KG1 (cell line): Measurements from ENCODE around the gene RAD51B.

Source experiments
- DNase-seq: peaks from one replicate; lab custom pipeline; 2025; lab: John Stamatoyannopoulos, UW

The RAD51B gene

DNA sequence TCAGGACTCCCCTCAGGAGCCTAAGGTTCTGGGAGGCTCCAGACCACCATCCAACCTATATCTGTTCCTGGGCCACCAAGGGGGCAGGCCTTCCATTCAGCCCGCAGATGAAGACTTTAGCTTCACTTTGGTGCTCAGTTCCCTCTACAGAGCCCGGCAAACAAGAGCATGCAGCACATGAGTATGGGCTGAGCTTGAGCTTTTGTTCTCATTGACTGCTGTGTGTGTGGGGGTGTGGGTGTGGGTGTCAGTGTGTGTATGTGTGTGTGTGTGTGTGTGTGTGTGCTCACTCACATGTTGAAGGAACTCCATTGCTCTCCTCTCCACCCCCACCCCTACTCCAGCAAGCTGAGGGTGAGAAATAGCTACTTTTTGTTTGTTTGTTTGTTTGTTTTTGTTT lies 754.1 kb downstream of the RAD51B start:
- DNase-seq: no peak

DNA sequence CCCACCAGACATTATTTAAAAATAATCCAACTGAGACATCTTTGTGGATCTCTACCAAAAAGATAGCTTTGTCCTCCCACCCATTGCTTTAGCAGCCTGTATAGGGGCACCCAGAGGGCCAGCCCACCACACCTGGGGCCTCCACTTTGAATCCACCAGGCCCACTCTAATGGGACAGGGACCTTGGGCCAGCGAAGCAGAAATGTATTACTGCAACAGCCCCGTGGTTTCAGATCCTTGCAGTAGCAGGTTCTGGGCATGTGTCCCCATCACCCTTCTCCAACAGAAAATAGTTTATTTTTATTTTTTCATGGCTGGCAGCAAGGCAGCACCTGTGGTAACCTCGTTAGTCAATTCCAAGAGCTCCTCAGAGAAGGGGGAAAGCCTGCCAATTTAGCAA lies 754.9 kb downstream of the RAD51B start:
- DNase-seq: no peak

DNA sequence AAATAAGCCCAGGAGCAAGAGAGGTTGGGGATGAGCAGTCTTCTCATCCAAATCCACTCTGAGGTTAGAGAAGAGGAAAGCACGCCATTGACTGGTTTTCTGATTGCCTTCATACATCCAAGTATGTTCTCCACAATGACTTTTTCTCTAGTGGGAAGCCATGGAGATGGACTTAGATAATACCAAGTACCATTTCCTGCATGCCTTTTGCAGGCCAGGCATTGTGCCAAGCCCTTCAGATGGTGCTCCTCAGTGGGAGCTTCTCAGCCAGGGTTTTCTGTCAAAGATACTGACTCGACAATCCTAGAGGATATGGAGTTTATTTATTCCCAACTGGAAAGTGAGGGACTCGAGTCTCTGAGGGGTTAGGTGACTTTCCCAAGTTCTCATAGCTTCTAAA lies 755.3 kb downstream of the RAD51B start:
- no peak for DNase-seq

DNA sequence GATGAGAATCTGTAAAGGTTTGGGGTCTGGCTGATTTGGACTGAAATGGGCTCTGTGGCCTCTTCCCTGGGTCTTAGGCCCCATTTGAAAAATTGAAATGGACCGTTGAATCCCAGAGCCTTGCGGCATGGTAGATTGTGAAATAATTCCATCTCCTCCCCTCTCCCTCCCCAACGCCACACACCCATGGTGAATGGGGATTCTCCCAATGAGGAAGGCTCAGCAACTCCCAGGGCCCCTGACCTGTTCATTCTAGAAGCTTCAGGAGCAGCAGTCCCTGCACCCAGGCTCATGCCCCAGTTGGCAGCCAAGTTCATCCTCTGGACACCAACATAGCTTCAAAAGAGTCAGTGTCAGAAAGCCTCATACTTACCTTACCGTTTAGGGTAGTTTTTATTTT lies 755.8 kb downstream of the RAD51B start:
- no peak for DNase-seq

DNA sequence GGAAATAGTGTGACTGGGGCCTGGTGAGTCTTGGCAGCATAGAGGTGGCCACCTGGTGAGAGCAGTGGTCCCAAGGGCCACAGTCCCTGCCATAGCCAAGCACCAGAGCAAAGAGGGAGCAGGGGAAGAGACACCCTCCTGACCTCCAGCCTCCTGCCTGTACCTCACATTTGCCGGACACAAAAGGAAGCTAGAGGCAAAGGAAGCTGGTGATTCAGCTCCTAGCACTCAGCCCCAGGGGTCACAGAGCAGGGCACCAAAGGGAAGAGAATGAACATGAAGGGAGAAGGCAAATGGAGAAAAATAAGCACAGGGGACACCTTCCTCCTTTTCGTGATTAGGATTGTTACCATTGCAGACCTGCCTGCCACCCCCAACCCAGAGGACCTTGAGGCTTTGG lies 756.5 kb downstream of the RAD51B start:
- no peak for DNase-seq

DNA sequence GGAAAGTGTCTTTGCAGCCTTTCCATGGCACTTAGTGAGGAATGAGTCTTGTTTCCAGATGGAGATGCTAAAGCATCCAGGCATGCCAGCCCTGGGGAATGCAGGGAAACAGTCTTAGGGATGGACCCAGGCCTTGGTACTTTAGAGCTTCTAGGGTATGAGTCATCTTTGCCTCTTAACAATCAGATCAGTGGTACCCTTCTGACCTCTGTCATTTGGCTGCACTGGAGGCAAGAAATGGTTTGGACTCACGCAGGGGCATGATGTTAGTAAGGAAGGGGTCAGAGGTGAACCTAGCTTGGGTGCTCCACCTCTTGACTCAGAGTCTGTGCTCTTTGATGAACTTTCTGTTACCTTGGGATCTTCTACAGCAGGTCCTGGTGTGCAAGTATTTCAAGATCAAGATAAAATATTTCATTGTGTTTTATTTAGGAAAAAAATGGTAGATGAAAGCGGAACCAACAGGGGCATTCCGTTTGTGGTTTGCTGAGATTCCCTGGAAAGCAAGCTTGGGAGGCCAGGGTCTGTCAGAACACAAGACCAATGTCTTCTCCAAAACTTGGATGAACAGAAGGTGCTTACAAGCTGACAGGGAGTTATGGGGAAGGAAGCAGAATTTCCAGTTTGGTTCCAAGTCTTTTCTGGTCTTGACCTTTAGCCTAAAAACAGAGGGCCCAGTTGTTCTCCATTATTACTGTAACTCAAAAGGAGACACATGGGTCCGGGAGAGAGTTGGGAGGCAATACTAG lies 757.1 kb downstream of the RAD51B start:
- no peak for DNase-seq

DNA sequence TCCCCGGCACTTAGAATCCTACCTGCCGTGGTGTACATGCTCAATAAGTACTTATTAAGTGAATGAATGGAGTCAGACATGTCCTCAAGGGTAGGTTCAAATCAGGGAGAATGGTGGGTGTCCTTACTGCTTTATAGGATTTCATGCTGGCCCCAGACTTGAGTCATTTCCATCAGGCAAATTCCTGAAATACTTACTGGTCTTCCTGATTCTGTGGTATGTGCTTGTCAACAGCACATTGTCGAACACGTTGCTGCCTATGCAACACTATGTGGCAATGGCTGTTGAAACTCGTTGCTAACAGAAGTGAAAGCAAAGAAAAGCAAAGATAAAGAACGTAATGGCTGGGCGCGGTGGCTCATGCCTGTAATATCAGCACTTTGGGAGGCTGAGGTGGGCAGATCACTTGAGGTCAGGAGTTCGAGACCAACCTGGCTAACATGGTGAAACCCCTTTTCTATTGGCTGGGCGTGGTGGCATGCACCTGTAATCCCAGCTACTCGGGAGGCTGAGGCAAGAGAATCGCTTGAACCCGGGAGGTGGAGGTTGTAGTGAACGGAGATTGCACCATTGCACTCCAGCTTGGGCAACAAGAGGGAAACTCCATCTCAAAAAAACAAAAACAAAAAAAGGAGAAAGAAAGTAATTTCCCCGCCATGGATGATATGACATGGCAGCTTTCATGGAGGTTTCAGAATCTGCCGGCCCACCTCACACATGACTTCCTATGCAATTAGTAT lies 758.4 kb downstream of the RAD51B start:
- DNase-seq: no peak

DNA sequence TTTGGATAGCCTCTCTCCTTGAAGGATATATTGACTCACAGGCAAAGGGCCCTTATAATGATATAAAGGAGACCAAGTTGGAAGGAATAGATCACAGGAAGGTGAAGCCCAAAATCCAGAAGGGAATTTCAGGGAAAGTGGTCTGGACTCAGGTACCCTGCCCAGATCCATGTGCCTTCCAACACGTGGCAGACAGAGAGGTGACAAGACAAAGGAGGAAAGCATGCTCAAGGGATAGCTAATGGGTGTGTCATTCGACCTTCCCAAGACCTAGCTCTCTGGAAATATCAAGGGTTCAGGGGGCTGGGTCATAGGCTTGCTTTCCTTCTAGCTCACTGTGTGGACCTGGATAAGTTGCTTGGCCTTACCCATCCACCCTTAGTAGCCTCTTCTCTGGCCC lies 759.0 kb downstream of the RAD51B start:
- no peak for DNase-seq

DNA sequence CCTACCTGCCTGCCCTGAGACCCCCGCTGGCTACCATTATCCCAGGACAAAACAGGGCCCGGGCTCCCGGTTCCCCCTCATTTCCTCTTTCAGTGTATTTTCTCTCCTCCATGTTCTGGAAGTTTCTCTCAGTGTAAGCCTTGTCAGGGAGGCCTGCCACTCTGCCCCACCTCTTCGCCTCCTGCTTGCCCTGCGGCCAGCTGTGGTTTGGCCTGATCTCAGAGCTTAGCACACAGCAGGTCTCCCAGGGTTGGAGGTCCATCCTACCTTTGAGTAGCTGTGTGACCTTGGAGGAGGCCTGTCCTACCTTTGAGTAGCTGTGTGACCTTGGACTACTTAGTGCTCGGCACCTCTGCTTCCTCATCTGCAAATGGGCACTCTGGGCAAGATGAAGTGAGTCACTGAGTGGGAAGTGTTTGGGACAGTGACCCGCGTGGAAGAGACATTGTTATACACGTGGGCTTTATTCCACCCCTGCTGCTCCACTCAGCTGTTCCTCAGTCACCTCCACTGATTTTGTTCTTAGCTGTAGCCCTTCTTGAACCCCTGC lies 760.6 kb downstream of the RAD51B start:
- DNase-seq: no peak

DNA sequence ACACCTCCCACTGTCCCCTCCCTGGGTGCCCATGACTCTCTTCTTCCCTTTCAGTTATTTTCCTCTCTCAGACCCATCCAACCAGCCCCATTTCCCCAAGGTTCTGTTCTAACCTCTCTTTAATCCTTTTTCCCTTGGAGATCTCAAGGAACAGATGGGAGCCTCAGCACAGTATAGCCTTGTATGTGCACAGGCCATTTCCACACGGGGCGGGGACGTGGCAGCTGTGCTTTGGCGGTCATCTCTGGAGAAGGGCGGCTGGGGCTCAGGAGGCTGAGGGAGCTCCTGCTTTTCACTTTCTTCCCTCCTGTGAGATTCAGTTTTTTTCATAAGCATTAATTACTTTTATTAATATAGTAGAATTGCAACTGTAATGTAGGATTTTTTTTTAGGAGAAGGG lies 761.1 kb downstream of the RAD51B start:
- no peak for DNase-seq

DNA sequence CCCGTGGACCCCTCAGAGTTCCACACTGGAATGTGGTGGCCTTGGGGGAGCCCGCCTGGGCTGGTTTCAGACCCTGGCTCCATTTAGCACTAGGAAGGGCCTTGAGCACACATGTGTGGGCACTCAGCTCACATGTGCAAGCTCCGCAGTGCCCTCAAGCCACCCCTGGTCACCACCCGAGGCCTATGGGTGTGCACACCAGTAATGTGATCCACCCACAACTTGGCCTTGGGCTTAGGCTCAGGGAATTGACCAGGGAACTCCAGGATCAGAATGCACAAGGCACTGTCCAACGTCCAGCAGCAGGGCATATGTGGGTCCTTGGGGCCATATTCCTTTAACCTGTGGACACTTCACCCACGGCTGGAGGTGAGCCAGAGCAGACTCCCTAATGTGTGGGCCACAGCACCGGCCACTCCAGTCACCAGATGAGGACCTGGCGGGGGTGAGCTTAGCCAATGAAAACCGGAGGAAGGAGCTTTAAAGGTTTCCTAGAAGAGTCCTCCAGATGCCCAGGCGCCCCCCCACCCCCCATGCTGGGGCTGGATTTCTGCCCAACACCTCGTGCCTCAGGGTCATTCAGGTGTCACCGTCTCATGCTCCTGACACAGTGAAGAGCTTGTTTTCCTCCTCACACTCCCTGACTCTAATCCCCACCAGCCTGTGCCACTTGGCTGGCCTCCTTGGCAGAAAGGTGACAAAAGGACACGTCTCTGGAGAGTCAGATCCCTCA lies 764.1 kb downstream of the RAD51B start:
- DNase-seq: no peak

DNA sequence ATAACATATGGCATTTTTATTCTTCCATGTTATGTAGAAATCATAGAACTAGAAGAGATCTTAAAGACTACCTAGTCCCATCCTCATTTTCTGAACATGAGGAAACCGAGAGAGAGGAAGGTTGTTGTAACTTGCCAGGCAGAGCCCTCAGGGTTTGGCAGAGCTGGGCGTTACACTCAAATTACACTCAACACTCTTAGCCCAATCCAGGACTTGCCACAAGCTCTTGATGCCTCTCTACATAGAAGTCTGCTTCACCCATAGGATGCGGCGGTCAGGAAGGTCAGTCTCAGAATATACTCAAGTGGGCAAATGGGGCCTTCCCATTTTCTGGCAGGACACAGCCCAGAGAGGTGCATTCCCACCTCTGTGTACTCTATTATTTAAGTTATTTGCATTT lies 765.2 kb downstream of the RAD51B start:
- DNase-seq: no peak

DNA sequence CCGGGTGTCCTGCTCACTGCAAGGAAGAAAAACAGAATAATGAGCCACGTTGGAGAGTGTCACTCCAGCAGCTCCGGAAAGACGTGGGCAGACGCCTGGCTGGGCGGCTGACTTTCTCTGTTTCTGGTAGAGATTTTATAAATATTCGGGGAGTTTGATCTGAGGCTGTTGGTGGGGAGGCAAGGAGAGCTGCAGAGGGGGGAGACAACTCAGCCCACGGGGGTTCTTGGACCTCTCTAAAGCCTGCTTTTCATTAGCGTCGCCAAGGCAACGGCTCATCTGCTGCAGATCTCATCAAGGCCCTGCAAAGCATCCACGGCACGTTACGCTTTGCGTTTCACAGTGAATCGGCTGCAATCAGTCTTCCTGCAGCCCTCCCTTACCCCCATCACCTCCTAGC lies 766.1 kb downstream of the RAD51B start:
- DNase-seq: no peak

DNA sequence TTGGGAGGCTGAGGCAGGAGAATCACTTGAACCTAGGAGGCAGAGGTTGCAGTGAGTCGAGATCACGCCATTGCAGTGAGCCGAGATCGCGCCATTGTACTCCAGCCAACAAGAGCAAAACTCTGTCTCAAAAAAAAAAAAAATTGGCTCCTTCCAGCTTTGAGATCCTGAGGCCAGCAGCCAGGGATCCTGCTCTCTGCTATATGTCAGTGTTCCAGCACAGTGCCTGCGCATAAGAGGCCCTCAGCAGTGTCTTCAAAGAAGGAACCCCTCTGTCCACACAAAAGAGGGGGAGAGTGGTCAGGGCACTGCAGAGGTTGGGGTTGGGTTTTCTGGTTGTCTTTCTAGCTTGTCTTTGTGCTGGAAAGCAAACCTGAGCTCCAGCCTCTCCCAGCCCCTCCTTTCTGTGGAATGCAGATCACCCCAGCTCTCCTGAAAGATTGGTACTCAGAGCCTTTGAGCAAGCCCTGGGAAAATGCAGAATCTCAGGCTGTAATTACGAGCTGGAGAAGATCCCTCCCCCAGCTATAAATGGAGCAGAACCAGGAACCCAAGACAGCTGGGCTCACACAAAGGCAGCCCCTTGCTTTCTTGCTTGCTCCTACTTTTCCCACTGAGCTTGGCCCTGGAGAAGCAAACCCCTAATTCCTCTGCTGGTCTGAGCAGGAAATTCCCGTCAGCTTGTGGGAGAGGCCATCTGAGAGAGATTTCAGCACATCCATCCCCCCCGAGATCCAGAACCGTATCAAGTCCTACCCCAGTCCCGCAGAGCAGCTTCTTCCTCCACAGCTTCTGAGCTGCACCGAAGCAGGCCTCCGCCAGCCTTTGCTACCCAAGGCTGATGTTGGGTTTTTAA lies 767.5 kb downstream of the RAD51B start:
- no peak for DNase-seq

DNA sequence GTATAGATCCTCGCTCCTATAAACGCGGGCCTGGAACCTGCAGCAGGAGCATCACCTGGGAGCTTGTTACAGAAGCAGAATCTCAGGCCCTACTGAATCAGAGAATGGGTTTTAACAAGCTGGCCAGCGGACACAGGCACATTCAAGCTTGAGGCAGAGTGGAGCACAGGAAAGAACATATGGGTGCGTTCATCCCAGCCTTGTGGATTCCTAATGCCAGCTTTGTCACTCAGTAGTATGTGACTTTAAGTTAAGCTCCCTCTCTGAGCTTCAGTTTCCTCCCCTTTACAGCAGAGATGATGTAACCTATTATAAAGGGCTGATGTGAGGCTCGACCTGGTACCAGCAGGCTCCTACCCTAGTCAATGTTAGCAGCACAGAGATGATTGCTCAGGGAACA lies 768.4 kb downstream of the RAD51B start:
- no peak for DNase-seq

DNA sequence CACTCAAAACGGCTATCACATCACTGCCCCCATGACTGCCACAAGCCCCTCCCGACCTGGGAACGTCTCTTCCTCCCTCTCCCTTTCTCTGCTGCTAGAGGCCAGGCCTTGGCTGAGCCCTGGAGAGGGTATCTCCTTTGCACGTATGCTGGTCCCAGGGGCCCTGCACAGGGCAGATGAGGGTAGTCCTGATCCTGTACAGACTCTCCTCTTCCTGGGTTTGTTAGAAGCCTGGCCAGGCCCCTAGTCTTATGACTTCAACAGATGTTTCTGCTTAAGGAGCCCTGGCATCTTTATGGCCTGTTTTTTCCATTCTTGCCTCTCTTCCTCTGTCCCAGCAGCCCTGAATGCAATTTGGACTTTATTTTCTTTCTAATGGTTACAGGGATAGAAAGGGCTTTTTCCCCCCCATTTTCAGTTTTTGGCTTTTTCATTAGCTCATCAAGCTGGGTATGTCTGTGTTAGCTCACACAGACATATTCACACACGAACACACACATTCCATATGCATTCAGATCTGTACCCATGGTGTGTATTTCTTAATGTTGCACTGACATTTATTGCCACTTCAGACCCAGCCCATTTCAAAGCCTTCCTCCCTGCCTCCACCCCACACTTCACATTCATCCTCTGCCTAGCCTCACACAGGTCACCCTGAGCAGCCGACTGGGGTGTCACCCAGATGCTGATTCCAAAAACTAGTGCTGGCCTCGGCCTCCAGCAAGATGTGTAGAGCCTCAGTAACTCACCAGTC lies 770.0 kb downstream of the RAD51B start:
- no peak for DNase-seq

DNA sequence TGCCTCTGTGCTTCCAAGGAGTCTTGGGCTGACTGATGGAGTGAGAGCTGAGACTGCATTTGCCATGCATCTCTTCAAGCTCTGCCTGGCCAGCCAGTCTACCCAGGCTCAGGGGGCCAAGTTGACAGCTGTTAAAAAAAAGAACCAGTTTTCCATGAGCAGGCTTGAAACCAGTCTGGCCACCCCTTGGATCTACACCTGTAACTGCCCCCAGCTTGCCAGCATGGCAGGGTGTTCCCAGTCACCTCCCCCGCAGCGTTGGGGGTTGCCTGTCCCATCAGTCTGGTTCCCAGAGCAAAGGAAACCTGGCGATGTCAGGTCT lies 770.6 kb downstream of the RAD51B start:
- no peak for DNase-seq

DNA sequence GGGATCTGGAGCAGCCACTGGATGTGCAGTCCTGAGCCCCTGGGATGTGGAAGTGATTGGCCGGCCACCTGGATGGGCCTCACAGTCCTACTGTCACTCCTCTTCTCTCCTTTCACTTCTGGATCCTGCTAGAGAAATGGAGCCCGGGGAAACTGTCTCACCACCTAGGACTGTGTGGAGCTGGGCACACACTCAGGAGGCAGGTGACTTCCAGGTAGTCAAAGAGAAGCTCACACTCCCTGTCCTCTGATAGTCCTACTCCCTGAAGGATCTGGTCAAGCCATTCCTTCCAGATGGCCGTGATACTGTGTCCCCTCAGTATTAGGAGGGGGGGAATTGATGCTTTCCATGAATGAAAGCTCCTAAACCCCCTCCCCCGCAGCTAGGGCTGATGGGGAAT lies 772.2 kb downstream of the RAD51B start:
- DNase-seq: no peak

DNA sequence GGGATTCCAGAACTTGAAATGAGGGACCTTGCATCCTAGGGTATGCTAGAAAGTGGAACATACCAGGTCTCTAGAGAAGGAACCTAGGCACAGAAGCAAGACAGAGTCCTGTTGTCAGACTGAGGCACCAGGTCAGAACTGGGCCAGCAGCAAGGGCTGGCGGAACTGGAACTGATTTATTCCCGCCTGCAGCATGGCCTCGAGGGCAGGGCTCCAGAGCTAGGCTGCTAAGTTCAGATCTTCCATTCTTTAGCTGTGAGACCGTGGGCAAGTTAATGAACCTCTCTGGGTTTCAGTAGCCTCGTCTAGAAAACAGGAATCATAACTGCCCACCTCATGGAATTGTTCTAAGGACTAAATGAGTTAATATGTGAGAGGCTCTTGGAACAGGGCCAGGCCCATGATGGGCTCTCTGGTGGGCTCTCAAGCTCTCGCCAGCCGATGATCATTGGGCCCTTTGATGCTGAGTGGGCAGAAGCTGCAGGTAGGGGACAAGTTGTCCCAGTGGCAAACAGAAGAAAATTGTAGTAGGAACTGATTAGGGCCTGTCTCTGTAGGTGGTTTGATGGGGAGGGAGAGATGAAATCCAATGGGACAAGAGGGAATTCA lies 773.5 kb downstream of the RAD51B start:
- no peak for DNase-seq

DNA sequence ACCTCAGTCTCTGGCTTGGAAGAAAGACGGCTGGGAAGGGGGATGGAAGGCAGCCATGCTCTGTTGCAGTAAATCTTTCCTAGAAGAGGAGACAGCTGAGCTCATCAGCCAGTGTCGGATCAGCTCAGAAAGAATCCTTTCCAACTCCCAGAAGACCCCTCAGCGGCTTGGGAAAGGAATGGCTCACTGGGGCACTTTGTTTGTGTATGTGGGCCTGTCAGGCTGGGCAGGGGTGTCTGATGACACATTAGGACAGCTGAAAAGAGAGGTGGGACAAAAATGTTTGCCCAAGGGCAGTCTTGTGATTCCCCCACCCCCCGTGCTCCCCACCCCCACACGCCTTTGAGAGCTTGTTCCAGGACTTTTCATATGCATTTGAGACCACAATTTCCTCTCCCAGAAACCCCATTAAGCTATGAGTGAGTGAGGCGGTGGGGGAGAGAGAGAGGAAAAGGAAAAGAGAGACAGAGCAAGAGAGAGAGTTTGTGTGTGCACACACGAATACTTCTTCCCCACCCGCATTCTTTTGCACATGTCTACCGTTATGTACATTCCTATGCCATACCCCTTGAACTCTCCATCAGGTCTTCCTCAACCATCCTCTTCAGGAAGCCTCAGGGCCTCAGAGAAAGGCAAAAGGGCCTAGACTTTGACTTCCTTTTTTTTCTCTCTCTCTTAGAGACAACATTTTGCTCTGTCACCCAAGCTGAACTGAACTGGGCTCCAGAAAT lies 774.4 kb downstream of the RAD51B start:
- DNase-seq: peak; percentile 52
